Endothelial cell of umbilical vein (primary cell): ENCODE data around the gene HYAL1. TPM values are rescaled to one million over a fixed set of nuclear protein-coding genes. Genes with fewer than 3 reads are reported as not detected.

Source experiments
- BruUV-seq: library from RNA; stranded (reverse); fragments of 400-500 nt; replicated peaks from 2 replicates; lab custom pipeline; 2021; lab: Mats Ljungman, UMichigan
- CTCF ChIA-PET: fragments of 300-600, 350-600 bp; sonication (Branson Sonifier 250); formaldehyde crosslinking; loops from one replicate; lab custom pipeline; 2021; ENCODE audit warnings: antibody characterized with exemption, inconsistent platforms; lab: Charles Lee
- POLR2A ChIA-PET: fragments of 300-600, 350-600 bp; sonication (Branson Sonifier 250); formaldehyde crosslinking; loops from one replicate; lab custom pipeline; 2021; ENCODE audit warnings: antibody characterized with exemption, inconsistent platforms; lab: Charles Lee
- DNase-seq: peaks from one replicate; pipeline ENCODE4 v3.0.0-alpha.2; 2011; ENCODE audit warnings: low read depth, low spot score
- FAIRE-seq: peaks from 2 replicates; lab custom pipeline; 2011; peaks lifted over from hg19 to GRCh38; lab: Jason Lieb, UNC
- H2AFZ ChIP-seq: 2 replicates; pipeline ENCODE4 v1.6.0; 2012; ENCODE audit warnings: low read depth, low read length, control low read depth, inconsistent platforms
- H3K27ac ChIP-seq: 2 replicates; pipeline ENCODE4 v1.5.1; 2011; ENCODE audit warnings: low read depth, mild to moderate bottlenecking, control low read depth, low read length, moderate library complexity; ENCODE audit not compliant: insufficient read depth
- H3K27me3 ChIP-seq, 2 experiments: 2 replicates each; pipeline versions ENCODE4 v1.6.0 to v1.6.1; 2011; ENCODE audit warnings: low read length in 2 of 2, mixed read lengths in 1 of 2; ENCODE audit not compliant: control insufficient read depth in 2 of 2, insufficient read depth in 2 of 2
- H3K36me3 ChIP-seq, 2 experiments: 2 replicates in 1 of 2; 3 replicates in 1 of 2; pipeline ENCODE4 v1.5.1; 2011; ENCODE audit warnings: low read length in 2 of 2, mild to moderate bottlenecking in 1 of 2, moderate library complexity in 1 of 2; ENCODE audit not compliant: control insufficient read depth in 2 of 2, insufficient read depth in 2 of 2; ENCODE audit errors: extremely low read depth in 1 of 2
- H3K4me1 ChIP-seq: 3 replicates; pipeline ENCODE4 v1.5.1; 2011; ENCODE audit warnings: mild to moderate bottlenecking, low read length; ENCODE audit not compliant: control insufficient read depth, insufficient read depth; ENCODE audit errors: extremely low read depth
- H3K4me2 ChIP-seq: 2 replicates; pipeline ENCODE4 v1.6.1; 2011; ENCODE audit warnings: low read length, control low read depth, mixed read lengths; ENCODE audit not compliant: insufficient read depth
- H3K4me3 ChIP-seq, 3 experiments: fragments of 200-600 bp in 1 of 3; sonication (generic), shearing (Covaris generic) in 1 of 3; replicated peaks in 1 of 3; 2 replicates each; pipeline ENCODE4 v1.5.1; 2011 to 2016; ENCODE audit warnings: control low read depth in 3 of 3, low read length in 3 of 3, mild to moderate bottlenecking in 2 of 3, inconsistent platforms in 1 of 3, low read depth in 1 of 3, moderate library complexity in 1 of 3; ENCODE audit not compliant: insufficient read depth in 1 of 3
- H3K79me2 ChIP-seq: 2 replicates; pipeline ENCODE4 v1.6.0; 2012; ENCODE audit warnings: low read length, inconsistent platforms; ENCODE audit not compliant: control insufficient read depth, insufficient read depth
- H3K9ac ChIP-seq: replicated peaks from 2 replicates; pipeline ENCODE3; 2011; ENCODE audit warnings: low read length, control low read depth; ENCODE audit not compliant: insufficient read depth; ENCODE audit errors: extremely low read depth
- H3K9me1 ChIP-seq: replicated peaks from 3 replicates; pipeline ENCODE4 v1.6.0; 2011; ENCODE audit warnings: mild to moderate bottlenecking, low read length; ENCODE audit not compliant: control insufficient read depth, insufficient read depth; ENCODE audit errors: extremely low read depth
- H3K9me3 ChIP-seq: replicated peaks from 2 replicates; pipeline ENCODE4 v1.5.1; 2012; ENCODE audit warnings: low read length, inconsistent platforms; ENCODE audit not compliant: control insufficient read depth, insufficient read depth
- H4K20me1 ChIP-seq: replicated peaks from 2 replicates; pipeline ENCODE3; 2011; ENCODE audit warnings: mild to moderate bottlenecking, low read length; ENCODE audit not compliant: control insufficient read depth, insufficient read depth; ENCODE audit errors: extremely low read depth
- CTCF ChIP-seq, 2 donors: IDR thresholded peaks; 1 replicate in 1 of 2; 2 replicates in 1 of 2; pipeline ENCODE4 v1.5.1; 2011; ENCODE audit warnings: low read length in 2 of 2, mild to moderate bottlenecking in 2 of 2, moderate library complexity in 2 of 2, control low read depth in 1 of 2, inconsistent platforms in 1 of 2, low read depth in 1 of 2; ENCODE audit not compliant: insufficient read depth in 1 of 2; ENCODE audit errors: extremely low read depth in 1 of 2
- EZH2 ChIP-seq: IDR thresholded peaks from 2 replicates; pipeline ENCODE4 v1.6.1; 2012; ENCODE audit warnings: borderline replicate concordance, low read depth, mild to moderate bottlenecking, moderate library complexity, low read length, inconsistent platforms; ENCODE audit not compliant: severe bottlenecking
- FOS ChIP-seq: IDR thresholded peaks from 2 replicates; pipeline ENCODE4 v1.6.1; 2011; ENCODE audit warnings: mild to moderate bottlenecking, low read length, moderate library complexity, borderline replicate concordance; ENCODE audit not compliant: insufficient read depth
- GATA2 ChIP-seq: IDR thresholded peaks from 2 replicates; pipeline ENCODE4 v1.7.0; 2011; ENCODE audit warnings: low read depth, mild to moderate bottlenecking, moderate library complexity, mixed read lengths, low read length; ENCODE audit not compliant: insufficient read length, insufficient read depth
- JUN ChIP-seq: IDR thresholded peaks from 2 replicates; pipeline ENCODE4 v1.6.1; 2011; ENCODE audit warnings: borderline replicate concordance, low read depth; ENCODE audit not compliant: insufficient read length, insufficient read depth
- MAX ChIP-seq: IDR thresholded peaks from 2 replicates; pipeline ENCODE4 v1.6.1; 2011; ENCODE audit not compliant: insufficient read depth, insufficient read length
- MYC ChIP-seq: IDR thresholded peaks from one replicate; pipeline ENCODE4 v1.6.1; 2011; ENCODE audit warnings: mild to moderate bottlenecking, low read depth, low read length
- POLR2A ChIP-seq: IDR thresholded peaks from 2 replicates; pipeline ENCODE4 v1.6.1; 2012; ENCODE audit warnings: low read depth, mild to moderate bottlenecking, control low read depth, low read length
- POLR2AphosphoS5 ChIP-seq: IDR thresholded peaks from 2 replicates; pipeline ENCODE4 v1.6.1; 2012; ENCODE audit warnings: low read depth, mild to moderate bottlenecking, control low read depth, low read length, moderate library complexity; ENCODE audit not compliant: insufficient read depth
- dilution Hi-C: fragments of 300-500 bp; cut with MboI; formaldehyde crosslinking; loops from one replicate; pipeline ENCODE4 v1.15.0; 2019; ENCODE audit warnings: low sequenced_read_pairs; ENCODE audit not compliant: extremely low pct_ligation_motif_present
- intact Hi-C: fragments of 100-400 bp; cut with micrococcal nuclease; formaldehyde crosslinking; loops from one replicate; pipeline ENCODE4 v1.10.0; 2022
- polyA plus RNA-seq, 4 experiments: library from polyadenylated mRNA; depleted of rRNA in 3 of 4; stranded (reverse) in 3 of 4; unstranded in 1 of 4; fragments of >200 nt; gene quantifications; 2 replicates each; pipeline versions ENCODE4 v1.2.1 to v1.2.3, GENCODE V29; 2011 to 2012; ENCODE audit warnings: missing spikeins in 1 of 4
- total RNA-seq: library from RNA; stranded (reverse); gene quantifications from 2 replicates; pipeline ENCODE4 v1.2.3, GENCODE V29; 2021

HYAL1 gene
- total and polyA plus RNA-seq, 2 donors (not counting 3 experiments of a cell fraction or from before 2014, with no cell fraction given) = 2.2 to 3.3 TPM

- H4K20me1 ChIP-seq = no peaks in the 10 kb centered on the region
- no TSS peak for BruUV-seq
- H3K4me2 ChIP-seq = peak overlapping the region; percentile 33
- intact Hi-C loops = no loop called here
- H3K27ac ChIP-seq = no peak overlapping the region
- dilution Hi-C loops = no loop called here
- H3K79me2 ChIP-seq = peaks cover 25% of the 10 kb centered on the region
- POLR2A ChIA-PET = no interaction called here
- H2AFZ ChIP-seq = no peak overlapping the region
- H3K4me3 ChIP-seq = no peak overlapping the region
- DNase-seq (no peak), FAIRE-seq (no peak)
- no peaks in the 10 kb centered on the region for H3K36me3 ChIP-seq
- H3K9me1 ChIP-seq = no peaks in the 10 kb centered on the region
- TF ChIP-seq POLR2A (no peak), MYC (no peak), EZH2 (no peak), CTCF (IDR thresholded peaks at IDR 0.05; ENCODE audit: extremely low read depth in 1 of 2, insufficient read depth in 1 of 2, low read depth in 1 of 2, low read length in 2 of 2) (no peak), JUN (no peak), FOS (no peak), MAX (no peak), POLR2AphosphoS5 (no peak), GATA2 (no peak)
- no peaks in the 10 kb centered on the region for H3K9me3 ChIP-seq
- CTCF ChIA-PET = interaction anchor here (2.4 kb wide), 1 partner anchor 16 kb away, joined by 6 read pairs; the partner anchor contains the start of gene HYAL2
- no peaks in the 10 kb centered on the region for H3K27me3 ChIP-seq
- no peak overlapping the region for H3K9ac ChIP-seq
- H3K4me1 ChIP-seq = peaks cover 27% of the 10 kb centered on the region
These were observed 36.2 kb upstream of the HYAL1 start for GRCh38 chr3:50339485-50340146.
